K562 (cell line): ENCODE results near the gene SLC24A1. TPM values are rescaled to one million over a fixed set of nuclear protein-coding genes. Genes with fewer than 3 reads are reported as not detected.

Source experiments
- polyA plus RNA-seq, 8 experiments: library from polyadenylated mRNA; depleted of rRNA in 4 of 8; stranded (reverse) in 5 of 8; unstranded in 3 of 8; fragments of >200 nt; fragmentation: Nextera tagmentation in 2 of 8; fragmentation: Illumina TruSeq in 1 of 8; extraction: Ambion mirVana in 2 of 8; extraction: Trizol in 1 of 8; gene quantifications; 2 replicates each; pipeline versions ENCODE4 v1.2.1 to v1.2.3, GENCODE V29; 2011 to 2014; ENCODE audit warnings: inconsistent platforms in 1 of 8, missing spikeins in 1 of 8
- small RNA-seq: library from RNA; depleted of rRNA; stranded (forward); fragments of <200 nt; gene quantifications from one replicate; pipeline ENCODE3, GENCODE V24; 2014
- total RNA-seq, 7 experiments: library from RNA; depleted of rRNA in 6 of 7; stranded (reverse); fragments of >200 nt in 6 of 7; fragmentation: Illumina TruSeq in 2 of 7; extraction: Trizol in 2 of 7; gene quantifications; 2 replicates each; pipeline versions ENCODE4 v1.2.1 to v1.2.3, GENCODE V29; 2011 to 2021; ENCODE audit warnings: low replicate concordance in 1 of 7

The SLC24A1 gene
- total and polyA plus RNA-seq, 9 of the 15 experiments (the other 6 are each of a cell fraction or from before 2014, with no cell fraction given), result 3.1 to 8.2 (median 5.5) TPM

Small RNAs within 50 kb of the gene (small RNA-seq; reads per million reads assigned to genes)
- gene SNORD13E, result not detected

Other genes starting within 250 kb of the SLC24A1 start
- gene IGDCC3, start 243.9 kb upstream of the SLC24A1 start, total RNA-seq (2014; rRNA removed), result not detected in 2 replicates
- not detected in 2 replicates for gene IGDCC3, start 243.9 kb upstream of the SLC24A1 start, total RNA-seq (2014; rRNA removed; fragmentation: Illumina TruSeq; extraction: Trizol)
- not detected in 2 replicates for gene IGDCC3, start 243.9 kb upstream of the SLC24A1 start, total RNA-seq (2015; rRNA removed; fragmentation: Illumina TruSeq; extraction: Trizol)
- 0.07 TPM in 1 of 2 replicates, not detected in the other for gene IGDCC3, start 243.9 kb upstream of the SLC24A1 start, total RNA-seq (2021)
- gene IGDCC3, start 243.9 kb upstream of the SLC24A1 start, polyA plus RNA-seq (2011; rRNA removed), result not detected in 2 replicates
- not detected in 2 replicates for gene IGDCC3, start 243.9 kb upstream of the SLC24A1 start, polyA plus RNA-seq (2014; fragmentation: Illumina TruSeq; extraction: Trizol)
- not detected for gene IGDCC3, start 243.9 kb upstream of the SLC24A1 start, polyA plus RNA-seq (2014; fragmentation: Nextera tagmentation; extraction: Ambion mirVana)
- 0.03 TPM in 1 of 2 replicates, not detected in the other for gene IGDCC3, start 243.9 kb upstream of the SLC24A1 start, polyA plus RNA-seq (2014; rRNA removed)
- 0.33 and 1.4 TPM in 2 replicates for gene IGDCC4, start 199.0 kb upstream of the SLC24A1 start, total RNA-seq (2014; rRNA removed)
- gene IGDCC4, start 199.0 kb upstream of the SLC24A1 start, total RNA-seq (2014; rRNA removed; fragmentation: Illumina TruSeq; extraction: Trizol), result 0.07 and 0.54 TPM in 2 replicates
- 0.11 and 0.14 TPM in 2 replicates for gene IGDCC4, start 199.0 kb upstream of the SLC24A1 start, total RNA-seq (2015; rRNA removed; fragmentation: Illumina TruSeq; extraction: Trizol)
- gene IGDCC4, start 199.0 kb upstream of the SLC24A1 start, total RNA-seq (2021), result 0.31 and 0.42 TPM in 2 replicates
- 0.79 and 1.5 TPM in 2 replicates for gene IGDCC4, start 199.0 kb upstream of the SLC24A1 start, polyA plus RNA-seq (2011; rRNA removed)
- 0.17 and 0.22 TPM in 2 replicates for gene IGDCC4, start 199.0 kb upstream of the SLC24A1 start, polyA plus RNA-seq (2014; fragmentation: Illumina TruSeq; extraction: Trizol)
- under 1 TPM; 0.04 to 0.06 TPM for gene IGDCC4, start 199.0 kb upstream of the SLC24A1 start, polyA plus RNA-seq (2014; fragmentation: Nextera tagmentation; extraction: Ambion mirVana)
- 0.13 and 0.16 TPM in 2 replicates for gene IGDCC4, start 199.0 kb upstream of the SLC24A1 start, polyA plus RNA-seq (2014; rRNA removed)
- gene DPP8, start 104.2 kb upstream of the SLC24A1 start, total RNA-seq (2014; rRNA removed), result 36.7 and 42.2 TPM in 2 replicates
- 20.7 and 25.3 TPM in 2 replicates for gene DPP8, start 104.2 kb upstream of the SLC24A1 start, total RNA-seq (2014; rRNA removed; fragmentation: Illumina TruSeq; extraction: Trizol)
- 17.0 and 18.3 TPM in 2 replicates for gene DPP8, start 104.2 kb upstream of the SLC24A1 start, total RNA-seq (2015; rRNA removed; fragmentation: Illumina TruSeq; extraction: Trizol)
- gene DPP8, start 104.2 kb upstream of the SLC24A1 start, total RNA-seq (2021), result 21.2 and 22.0 TPM in 2 replicates
- 24.6 and 25.6 TPM in 2 replicates for gene DPP8, start 104.2 kb upstream of the SLC24A1 start, polyA plus RNA-seq (2011; rRNA removed)
- 14.2 and 18.4 TPM in 2 replicates for gene DPP8, start 104.2 kb upstream of the SLC24A1 start, polyA plus RNA-seq (2014; fragmentation: Illumina TruSeq; extraction: Trizol)
- 1 to 10 TPM; 5.5 to 10.0 TPM for gene DPP8, start 104.2 kb upstream of the SLC24A1 start, polyA plus RNA-seq (2014; fragmentation: Nextera tagmentation; extraction: Ambion mirVana)
- gene DPP8, start 104.2 kb upstream of the SLC24A1 start, polyA plus RNA-seq (2014; rRNA removed), result 26.8 and 27.6 TPM in 2 replicates
- gene HACD3, start 91.5 kb upstream of the SLC24A1 start, total RNA-seq (2014; rRNA removed), result 72.8 and 84.0 TPM in 2 replicates
- 108 and 112 TPM in 2 replicates for gene HACD3, start 91.5 kb upstream of the SLC24A1 start, total RNA-seq (2014; rRNA removed; fragmentation: Illumina TruSeq; extraction: Trizol)
- 108 and 113 TPM in 2 replicates for gene HACD3, start 91.5 kb upstream of the SLC24A1 start, total RNA-seq (2015; rRNA removed; fragmentation: Illumina TruSeq; extraction: Trizol)
- 65.9 and 71.0 TPM in 2 replicates for gene HACD3, start 91.5 kb upstream of the SLC24A1 start, total RNA-seq (2021)
- gene HACD3, start 91.5 kb upstream of the SLC24A1 start, polyA plus RNA-seq (2011; rRNA removed), result 88.4 and 117 TPM in 2 replicates
- gene HACD3, start 91.5 kb upstream of the SLC24A1 start, polyA plus RNA-seq (2014; fragmentation: Illumina TruSeq; extraction: Trizol), result 95.2 and 108 TPM in 2 replicates
- gene HACD3, start 91.5 kb upstream of the SLC24A1 start, polyA plus RNA-seq (2014; fragmentation: Nextera tagmentation; extraction: Ambion mirVana), result 10 to 100 TPM; 48.1 to 59.6 TPM
- gene HACD3, start 91.5 kb upstream of the SLC24A1 start, polyA plus RNA-seq (2014; rRNA removed), result 65.0 and 75.2 TPM in 2 replicates
- 30.5 and 33.7 TPM in 2 replicates for gene INTS14, start 10.8 kb upstream of the SLC24A1 start, total RNA-seq (2014; rRNA removed)
- 45.9 and 52.1 TPM in 2 replicates for gene INTS14, start 10.8 kb upstream of the SLC24A1 start, total RNA-seq (2014; rRNA removed; fragmentation: Illumina TruSeq; extraction: Trizol)
- 42.8 and 43.6 TPM in 2 replicates for gene INTS14, start 10.8 kb upstream of the SLC24A1 start, total RNA-seq (2015; rRNA removed; fragmentation: Illumina TruSeq; extraction: Trizol)
- gene INTS14, start 10.8 kb upstream of the SLC24A1 start, total RNA-seq (2021), result 46.5 and 47.7 TPM in 2 replicates
- gene INTS14, start 10.8 kb upstream of the SLC24A1 start, polyA plus RNA-seq (2011; rRNA removed), result 66.3 and 92.4 TPM in 2 replicates
- gene INTS14, start 10.8 kb upstream of the SLC24A1 start, polyA plus RNA-seq (2014; fragmentation: Illumina TruSeq; extraction: Trizol), result 52.6 and 58.1 TPM in 2 replicates
- gene INTS14, start 10.8 kb upstream of the SLC24A1 start, polyA plus RNA-seq (2014; fragmentation: Nextera tagmentation; extraction: Ambion mirVana), result 10 to 100 TPM; 40.6 to 64.0 TPM
- gene INTS14, start 10.8 kb upstream of the SLC24A1 start, polyA plus RNA-seq (2014; rRNA removed), result 48.8 and 54.0 TPM in 2 replicates
- 15.1 and 21.2 TPM in 2 replicates for gene DENND4A, start 170.4 kb downstream of the SLC24A1 start, total RNA-seq (2014; rRNA removed)
- gene DENND4A, start 170.4 kb downstream of the SLC24A1 start, total RNA-seq (2014; rRNA removed; fragmentation: Illumina TruSeq; extraction: Trizol), result 28.6 and 35.5 TPM in 2 replicates
- 25.4 and 32.3 TPM in 2 replicates for gene DENND4A, start 170.4 kb downstream of the SLC24A1 start, total RNA-seq (2015; rRNA removed; fragmentation: Illumina TruSeq; extraction: Trizol)
- 18.3 and 19.9 TPM in 2 replicates for gene DENND4A, start 170.4 kb downstream of the SLC24A1 start, total RNA-seq (2021)
- 19.8 and 23.0 TPM in 2 replicates for gene DENND4A, start 170.4 kb downstream of the SLC24A1 start, polyA plus RNA-seq (2011; rRNA removed)
- 14.8 and 17.0 TPM in 2 replicates for gene DENND4A, start 170.4 kb downstream of the SLC24A1 start, polyA plus RNA-seq (2014; fragmentation: Illumina TruSeq; extraction: Trizol)
- 1 to 10 TPM; 6.8 to 6.9 TPM for gene DENND4A, start 170.4 kb downstream of the SLC24A1 start, polyA plus RNA-seq (2014; fragmentation: Nextera tagmentation; extraction: Ambion mirVana)
- gene DENND4A, start 170.4 kb downstream of the SLC24A1 start, polyA plus RNA-seq (2014; rRNA removed), result 11.3 and 13.5 TPM in 2 replicates
- gene RAB11A, start 247.6 kb downstream of the SLC24A1 start, total RNA-seq (2014; rRNA removed), result 122 and 129 TPM in 2 replicates
- gene RAB11A, start 247.6 kb downstream of the SLC24A1 start, total RNA-seq (2014; rRNA removed; fragmentation: Illumina TruSeq; extraction: Trizol), result 265 and 291 TPM in 2 replicates
- 188 and 194 TPM in 2 replicates for gene RAB11A, start 247.6 kb downstream of the SLC24A1 start, total RNA-seq (2015; rRNA removed; fragmentation: Illumina TruSeq; extraction: Trizol)
- 224 and 232 TPM in 2 replicates for gene RAB11A, start 247.6 kb downstream of the SLC24A1 start, total RNA-seq (2021)
- gene RAB11A, start 247.6 kb downstream of the SLC24A1 start, polyA plus RNA-seq (2011; rRNA removed), result 336 and 369 TPM in 2 replicates
- 317 and 338 TPM in 2 replicates for gene RAB11A, start 247.6 kb downstream of the SLC24A1 start, polyA plus RNA-seq (2014; fragmentation: Illumina TruSeq; extraction: Trizol)
- 100 to 1,000 TPM; 236 to 271 TPM for gene RAB11A, start 247.6 kb downstream of the SLC24A1 start, polyA plus RNA-seq (2014; fragmentation: Nextera tagmentation; extraction: Ambion mirVana)
- 245 and 321 TPM in 2 replicates for gene RAB11A, start 247.6 kb downstream of the SLC24A1 start, polyA plus RNA-seq (2014; rRNA removed)